GM13976 (cell line): ENCODE measurements around the gene FLT1.

Experiments
- DNase-seq: peaks from one replicate; pipeline ENCODE4 v3.0.0; 2012; ENCODE audit warnings: low spot score
- CTCF ChIP-seq: IDR thresholded peaks from 2 replicates; pipeline ENCODE4 v1.5.1; 2012; ENCODE audit warnings: borderline replicate concordance, mild to moderate bottlenecking; ENCODE audit not compliant: insufficient read depth; ENCODE audit errors: extremely low read depth, missing control alignments, control extremely low read depth
- in situ Hi-C: fragments of 300-500 bp; cut with MboI; formaldehyde crosslinking; loops from one replicate; pipeline ENCODE4 v1.12.0; 2022; ENCODE audit warnings: low sequenced_read_pairs, mixed read lengths, inconsistent platforms; ENCODE audit not compliant: unreplicated experiment

Gene FLT1

DNA sequence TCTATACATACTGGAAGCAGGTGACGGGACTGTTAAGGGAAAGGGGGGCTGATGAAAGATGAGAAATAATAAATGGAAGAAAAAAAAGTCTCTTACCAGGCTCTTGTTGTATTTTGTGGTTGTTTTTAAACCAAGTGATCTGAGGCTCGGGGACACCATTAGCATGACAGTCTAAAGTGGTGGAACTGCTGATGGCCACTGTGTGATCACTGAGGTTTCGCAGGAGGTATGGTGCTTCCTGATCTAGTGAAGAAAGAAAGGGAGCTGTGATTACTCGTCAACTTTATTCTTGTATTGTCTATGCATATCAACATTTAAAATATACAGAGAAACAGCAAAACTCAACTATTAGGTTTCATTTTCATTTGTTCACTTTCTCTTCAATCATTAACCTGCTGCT, 110.1 kb downstream of the FLT1 start:
- DNase-seq = no peak
- no peak for TF ChIP-seq CTCF
- in situ Hi-C loops = no loop called here

DNA sequence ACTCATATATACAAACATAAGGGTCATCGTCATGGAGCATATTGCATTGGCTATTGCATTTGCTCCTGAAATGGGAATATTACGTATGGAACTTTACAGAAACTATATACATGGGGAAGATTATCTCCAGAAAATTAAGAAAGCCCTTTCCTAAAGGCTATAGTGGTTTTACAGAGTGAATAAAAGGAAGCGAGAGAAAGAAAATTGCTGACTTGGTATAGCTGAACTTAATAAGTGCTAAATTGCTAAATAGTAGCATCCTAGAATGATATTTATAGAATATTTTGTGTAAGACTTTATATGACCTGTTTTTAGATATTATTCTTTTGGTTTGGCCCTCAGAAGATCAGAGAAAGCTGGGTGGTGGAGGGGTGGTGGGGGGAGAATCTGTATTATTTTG, 114.6 kb downstream of the FLT1 start:
- in situ Hi-C loops = no loop called here
- DNase-seq = no peak
- no peak for TF ChIP-seq CTCF

- no peak for TF ChIP-seq CTCF
- in situ Hi-C loops = no loop called here
- no peak for DNase-seq
Observed at GRCh38 chr13:28379371-28380083, 115.4 kb downstream of the FLT1 start.

DNA sequence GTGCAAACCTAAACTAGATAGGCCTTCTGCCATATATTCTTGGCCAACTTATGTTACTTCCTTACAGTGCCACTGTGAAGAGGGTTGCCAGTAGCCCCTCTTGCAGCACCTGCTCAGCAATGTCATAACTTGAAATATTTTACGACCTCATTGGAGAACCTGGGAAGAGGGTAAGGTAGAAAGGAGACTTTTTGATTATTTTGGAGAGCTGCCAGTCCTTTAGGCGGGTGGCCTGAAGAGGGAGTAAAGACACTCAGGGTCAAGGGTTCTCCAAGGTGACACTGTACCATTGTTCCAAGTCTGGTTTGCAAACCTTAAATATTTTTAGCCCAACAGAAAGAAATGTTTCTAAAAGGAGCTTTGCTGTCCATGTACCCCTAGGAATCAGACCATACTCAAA, 118.3 kb downstream of the FLT1 start:
- in situ Hi-C loops = no loop called here
- DNase-seq = no peak
- no peak for TF ChIP-seq CTCF

DNA sequence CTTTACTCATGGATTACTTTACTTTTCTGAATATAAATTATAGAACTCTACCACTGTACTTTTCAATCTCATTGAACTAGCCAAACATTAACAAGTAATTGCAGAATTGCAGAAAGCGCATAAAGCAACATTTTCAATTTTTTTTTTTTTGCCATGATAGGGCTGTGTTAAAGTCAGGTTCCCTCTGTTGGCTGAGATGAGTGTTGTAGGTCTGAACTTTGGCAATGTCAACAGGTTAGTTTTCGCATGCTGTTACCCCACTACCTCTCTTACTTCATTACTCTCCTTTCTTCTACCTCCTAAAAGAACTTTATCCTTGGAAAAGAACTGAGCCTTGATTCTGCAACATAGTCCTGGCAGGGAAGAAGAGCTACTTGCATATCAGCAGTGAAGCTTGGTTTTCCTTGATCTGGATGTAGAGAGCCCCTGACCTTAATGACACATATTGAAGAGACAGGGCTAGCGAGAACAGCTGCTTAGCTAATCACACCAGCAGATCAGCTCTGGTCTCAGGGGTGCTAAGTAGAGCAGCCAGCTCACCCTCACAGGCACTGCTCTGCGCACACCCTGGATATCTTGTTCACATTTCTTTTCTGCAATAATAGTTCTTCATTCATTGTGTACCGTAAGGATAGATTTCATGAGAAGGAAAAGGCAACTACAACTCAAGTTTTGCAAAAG, 119.5 kb downstream of the FLT1 start:
- in situ Hi-C loops = no loop called here
- no peak for TF ChIP-seq CTCF
- no peak for DNase-seq

- in situ Hi-C loops = no loop called here
- no peak for TF ChIP-seq CTCF
- DNase-seq = no peak
Observed at GRCh38 chr13:28373810-28374209, 121.1 kb downstream of the FLT1 start.
